Psoas muscle (tissue), 8 donors: ENCODE measurements around the gene MRPL40. TPM values are rescaled to one million over a fixed set of nuclear protein-coding genes. Genes with fewer than 3 reads are reported as not detected.
"Not testable (repeated sequence)": the region's sequence is repeated elsewhere in the genome, so short reads cannot be mapped to it uniquely, and the experiment has no call there.

Experiments
- ATAC-seq, 4 donors: fragments of 200-7000 bp; cut with Tn5 transposase; one replicate each; pipeline ENCODE4 v1.9.1; 2020; ENCODE audit warnings: moderate library complexity in 3 of 4, mild to moderate bottlenecking in 2 of 4
- DNase-seq, 2 donors: peaks; one replicate each; pipeline ENCODE4 v3.0.0-alpha.2; 2020
- H3K27ac ChIP-seq: fragments of 200-600 bp; one replicate; pipeline ENCODE4 v1.8.0; 2022
- H3K27me3 ChIP-seq, 3 donors: fragments of 200-600 bp in 1 of 3; one replicate each; pipeline versions ENCODE4 v1.6.1 to v1.8.0; 2013 to 2022; ENCODE audit warnings: low read length in 2 of 3, mild to moderate bottlenecking in 2 of 3, moderate library complexity in 1 of 3; ENCODE audit not compliant: insufficient read depth in 3 of 3
- H3K36me3 ChIP-seq, 2 donors: fragments of 200-600 bp in 1 of 2; one replicate each; pipeline versions ENCODE4 v1.6.1 to v1.8.0; 2013 to 2022; ENCODE audit warnings: low read depth in 1 of 2, mild to moderate bottlenecking in 1 of 2, moderate library complexity in 1 of 2; ENCODE audit not compliant: insufficient read depth in 1 of 2
- H3K4me1 ChIP-seq: fragments of 200-600 bp; one replicate; pipeline ENCODE4 v1.8.0; 2022
- H3K4me3 ChIP-seq: fragments of 200-600 bp; one replicate; pipeline ENCODE4 v1.8.0; 2022; ENCODE audit warnings: mild to moderate bottlenecking
- H3K9me3 ChIP-seq: fragments of 200-600 bp; one replicate; pipeline ENCODE4 v1.8.0; 2022
- WGBS, 3 donors: extraction: QIAGEN DNeasy Blood & Tissue Kit; methylation state at CpG; one replicate each; pipeline versions ENCODE4 v1.1.6 to v1.1.7; 2013; 5-methylcytosine and 5-hydroxymethylcytosine counted together
- intact Hi-C, 2 donors: fragments of 100-400 bp; cut with DNase I; formaldehyde crosslinking; loops; one replicate each; pipeline versions ENCODE4 v1.11.0 to v1.14.2; 2022
- polyA plus RNA-seq, 3 donors: library from polyadenylated mRNA; stranded (reverse); fragments of 200-250 nt; gene quantifications; one replicate each; pipeline ENCODE4 v1.2.3, GENCODE V29; 2013
- total RNA-seq, 4 donors: library from RNA; stranded (reverse); fragmentation: NEBNext Ultra II Directional in 2 of 4; extraction: Animal tissue kit (Norgen Biotek cat#: 25700) in 2 of 4; gene quantifications; one replicate each; pipeline versions ENCODE4 v1.2.1 to v1.2.4, GENCODE V29; 2021 to 2023
- TF ChIP-seq, protein P1 (sequence below): fragments of 200-600 bp; IDR thresholded peaks from one replicate; pipeline ENCODE4 v1.8.0; 2022; ENCODE audit warnings: antibody characterized with exemption
- donor health status: healthy with polysubstance abuse.
- donor health status: DM: no; HTN: no; CAD: no; lungs with moderate emphysema.
- donor health status: Bipolar disorder and iron deficiency.
- donor health status: healthy.
- donor health status: DM: yes; HTN: yes; CAD: no.
- donor health status: DM: no; HTN: no; CAD: no.
- donor health status: DM: no; HTN: no; CAD: no.
- donor health status: DM: yes; HTN: yes; CAD: no.

The MRPL40 gene
- total and polyA plus RNA-seq, 7 donors: 45.8 to 78.6 (median 60.1) TPM

DNA sequence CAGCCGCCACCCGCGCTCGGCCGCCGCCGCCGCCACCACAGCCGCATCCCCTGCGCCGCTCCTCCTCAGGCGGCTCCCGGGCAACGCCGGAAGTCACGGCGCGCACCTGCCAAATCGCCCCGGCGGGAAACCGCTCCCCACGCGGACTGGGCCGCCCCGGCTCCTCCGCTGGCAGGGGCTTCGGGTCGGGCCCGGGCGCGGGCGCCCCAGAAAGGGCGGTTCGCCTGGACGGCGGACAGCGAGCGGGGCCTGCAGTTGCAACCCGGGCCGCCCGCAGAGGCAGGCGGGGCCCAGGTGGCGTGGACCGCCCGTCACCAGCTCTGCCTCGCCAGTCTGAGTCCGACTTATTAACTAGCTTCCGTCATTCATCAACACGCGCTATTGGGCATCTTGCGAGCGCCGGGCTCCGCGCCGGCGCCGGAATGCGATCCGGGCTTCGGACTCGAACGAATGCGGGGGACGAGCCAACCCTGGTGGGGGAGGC, 654 bp upstream of the MRPL40 start, which contains the start of gene HIRA:
Gene HIRA (minus strand): TSS at position 85 of the 484 bp plus-strand sequence. CDS start 257 bp downstream, outside the sequence.
- TF ChIP-seq, protein P1, sequence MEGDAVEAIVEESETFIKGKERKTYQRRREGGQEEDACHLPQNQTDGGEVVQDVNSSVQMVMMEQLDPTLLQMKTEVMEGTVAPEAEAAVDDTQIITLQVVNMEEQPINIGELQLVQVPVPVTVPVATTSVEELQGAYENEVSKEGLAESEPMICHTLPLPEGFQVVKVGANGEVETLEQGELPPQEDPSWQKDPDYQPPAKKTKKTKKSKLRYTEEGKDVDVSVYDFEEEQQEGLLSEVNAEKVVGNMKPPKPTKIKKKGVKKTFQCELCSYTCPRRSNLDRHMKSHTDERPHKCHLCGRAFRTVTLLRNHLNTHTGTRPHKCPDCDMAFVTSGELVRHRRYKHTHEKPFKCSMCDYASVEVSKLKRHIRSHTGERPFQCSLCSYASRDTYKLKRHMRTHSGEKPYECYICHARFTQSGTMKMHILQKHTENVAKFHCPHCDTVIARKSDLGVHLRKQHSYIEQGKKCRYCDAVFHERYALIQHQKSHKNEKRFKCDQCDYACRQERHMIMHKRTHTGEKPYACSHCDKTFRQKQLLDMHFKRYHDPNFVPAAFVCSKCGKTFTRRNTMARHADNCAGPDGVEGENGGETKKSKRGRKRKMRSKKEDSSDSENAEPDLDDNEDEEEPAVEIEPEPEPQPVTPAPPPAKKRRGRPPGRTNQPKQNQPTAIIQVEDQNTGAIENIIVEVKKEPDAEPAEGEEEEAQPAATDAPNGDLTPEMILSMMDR: no peak
- Histone ChIP-seq H3K36me3 (peaks cover 7 to 30% of the 10 kb centered on the region in 2 donors), H3K27me3 (no peaks in the 10 kb centered on the region), H3K4me3 (peak within 1 kb of the TSS; percentile 97), H3K4me1 (peaks cover 30% of the 10 kb centered on the region), H3K27ac (peak within 1 kb of the TSS; percentile 96), H3K9me3 (no peaks in the 10 kb centered on the region)
- peak; percentile 84 to 91 for DNase-seq
- peak; percentile 66 to 83 (median 72) for ATAC-seq
- WGBS, 3 donors: 0 to 1% (median 0%) methylated on average over 43 to 66 of the region's 66 CpGs
- intact Hi-C loops: loop anchor here in 1 of 2 donors (1.0 kb wide), 1 partner anchor 309 kb away; the partner anchor contains the start of gene DGCR2

GRCh38 chr22:19434401-19434800, 2.1 kb downstream of the MRPL40 start:
- H3K27ac ChIP-seq: no peak overlapping the region
- 94 to 97% (median 95%) methylated on average over 7 of the region's 7 CpGs for WGBS, 3 donors
- DNase-seq (no peak), ATAC-seq (no peak)
- H3K9me3 ChIP-seq: no peaks in the 10 kb centered on the region
- peaks cover 7 to 40% of the 10 kb centered on the region in 2 donors for H3K36me3 ChIP-seq
- no peak overlapping the region for H3K4me3 ChIP-seq
- H3K4me1 ChIP-seq: peaks cover 32% of the 10 kb centered on the region
- TF ChIP-seq, protein P1: no peak
- no peaks in the 10 kb centered on the region for H3K27me3 ChIP-seq
- intact Hi-C loops: no loop called here

- H3K4me3 ChIP-seq: no peak overlapping the region
- TF ChIP-seq, protein P1: no peak
- intact Hi-C loops: no loop called here
- H3K27ac ChIP-seq: no peak overlapping the region
- no peaks in the 10 kb centered on the region for H3K9me3 ChIP-seq
- peaks cover 32% of the 10 kb centered on the region for H3K4me1 ChIP-seq
- H3K27me3 ChIP-seq: no peaks in the 10 kb centered on the region
- 56 to 61% (median 58%) methylated on average over 2 of the region's 2 CpGs for WGBS, 3 donors
- no peak for ATAC-seq
- no peak for DNase-seq
- H3K36me3 ChIP-seq: peaks cover 7 to 40% of the 10 kb centered on the region in 2 donors
Measured at GRCh38 chr22:19434829-19435580, 2.7 kb downstream of the MRPL40 start.

DNA sequence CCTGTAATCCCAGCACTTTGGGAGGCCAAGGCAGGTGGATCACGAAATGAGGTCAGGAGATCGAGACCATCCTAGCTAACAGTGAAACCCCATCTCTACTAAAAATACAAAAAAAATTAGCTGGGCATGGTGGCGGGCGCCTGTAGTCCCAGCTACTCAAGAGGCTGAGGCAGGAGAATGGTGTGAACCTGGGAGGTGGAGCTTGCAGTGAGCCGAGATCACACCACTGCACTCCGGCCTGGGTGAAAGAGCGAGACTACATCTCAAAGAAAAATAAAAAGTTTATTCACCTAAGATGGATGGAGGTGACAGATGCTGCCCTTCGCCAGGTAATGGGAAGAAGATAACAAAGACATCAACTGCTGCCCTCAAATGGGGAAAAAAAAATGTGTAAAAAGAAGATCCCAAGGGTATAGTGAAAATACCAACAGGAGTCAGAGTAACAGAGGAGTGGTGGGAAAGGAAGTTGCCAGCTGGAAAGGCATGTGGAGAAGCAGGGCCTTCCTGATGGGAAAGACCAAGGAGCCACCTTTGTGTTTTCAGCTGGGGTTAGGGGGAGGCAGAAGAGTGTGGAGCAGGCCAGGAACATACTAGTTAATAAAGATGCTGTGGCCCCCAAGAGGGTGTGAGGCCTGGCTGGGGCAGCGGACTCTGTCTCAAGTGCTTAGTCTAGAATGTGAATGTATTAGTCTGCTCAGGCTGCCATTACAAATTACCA, 4.3 kb downstream of the MRPL40 start:
- H3K4me3 ChIP-seq, H3K27me3 ChIP-seq, H3K9me3 ChIP-seq, DNase-seq, ATAC-seq, intact Hi-C loops: not testable (repeated sequence)
- Histone ChIP-seq H3K27ac (peak overlapping the region; percentile 2), H3K4me1 (peaks cover 44% of the 10 kb centered on the region), H3K36me3 (peaks cover 7 to 40% of the 10 kb centered on the region in 2 donors)
- WGBS, 3 donors: 85 to 90% (median 88%) methylated on average over 9 of the region's 9 CpGs

- 43 to 58% (median 46%) methylated on average over 7 of the region's 7 CpGs for WGBS, 3 donors
- peaks cover 47% of the 10 kb centered on the region for H3K4me1 ChIP-seq
- no peak for ATAC-seq
- peaks cover 7 to 43% of the 10 kb centered on the region in 2 donors for H3K36me3 ChIP-seq
- intact Hi-C loops: no loop called here
- H3K9me3 ChIP-seq: no peaks in the 10 kb centered on the region
- no peak for DNase-seq
- TF ChIP-seq, protein P1: no peak
- H3K27me3 ChIP-seq: no peaks in the 10 kb centered on the region
- no peak overlapping the region for H3K4me3 ChIP-seq
- H3K27ac ChIP-seq: peak overlapping the region; percentile 68
Measured at GRCh38 chr22:19438298-19438697, 6.0 kb downstream of the MRPL40 start.
